PFSK-1 (cell line): ENCODE measurements around the gene USE1.

Source experiments
- FOXP2 ChIP-seq: optimal IDR thresholded peaks from 2 replicates; pipeline ENCODE3; 2011; ENCODE audit warnings: borderline replicate concordance, control low read depth, inconsistent platforms; ENCODE audit not compliant: insufficient read depth; ENCODE audit errors: extremely low read length, extremely low read depth
- POLR2AphosphoS5 ChIP-seq: IDR thresholded peaks from 2 replicates; pipeline ENCODE4 v1.6.1; 2012; ENCODE audit warnings: low read depth, mild to moderate bottlenecking, control low read depth, low read length, moderate library complexity
- SIN3A ChIP-seq: IDR thresholded peaks from 2 replicates; pipeline ENCODE4 v1.6.1; 2012; ENCODE audit warnings: mild to moderate bottlenecking, low read length, moderate library complexity, borderline replicate concordance; ENCODE audit not compliant: insufficient read depth
- TAF1 ChIP-seq: IDR thresholded peaks from 2 replicates; pipeline ENCODE4 v1.6.1; 2012; ENCODE audit warnings: low read length, control low read depth, borderline replicate concordance; ENCODE audit not compliant: insufficient read depth
- TF ChIP-seq, protein P1 (sequence below), 2 experiments: IDR thresholded peaks; 2 replicates each; pipeline versions ENCODE4 v1.6.1 to v1.8.0; 2011 to 2012; ENCODE audit warnings: low read depth in 2 of 2, low read length in 2 of 2, control low read depth in 1 of 2, inconsistent platforms in 1 of 2, mild to moderate bottlenecking in 1 of 2, moderate library complexity in 1 of 2; ENCODE audit not compliant: insufficient read depth in 1 of 2

USE1 gene

GRCh38 chr19:17211547-17212446, 3.4 kb upstream of the USE1 start:
- TF ChIP-seq SIN3A: no peak
- TF ChIP-seq FOXP2: no peak
- TF ChIP-seq, protein P1, sequence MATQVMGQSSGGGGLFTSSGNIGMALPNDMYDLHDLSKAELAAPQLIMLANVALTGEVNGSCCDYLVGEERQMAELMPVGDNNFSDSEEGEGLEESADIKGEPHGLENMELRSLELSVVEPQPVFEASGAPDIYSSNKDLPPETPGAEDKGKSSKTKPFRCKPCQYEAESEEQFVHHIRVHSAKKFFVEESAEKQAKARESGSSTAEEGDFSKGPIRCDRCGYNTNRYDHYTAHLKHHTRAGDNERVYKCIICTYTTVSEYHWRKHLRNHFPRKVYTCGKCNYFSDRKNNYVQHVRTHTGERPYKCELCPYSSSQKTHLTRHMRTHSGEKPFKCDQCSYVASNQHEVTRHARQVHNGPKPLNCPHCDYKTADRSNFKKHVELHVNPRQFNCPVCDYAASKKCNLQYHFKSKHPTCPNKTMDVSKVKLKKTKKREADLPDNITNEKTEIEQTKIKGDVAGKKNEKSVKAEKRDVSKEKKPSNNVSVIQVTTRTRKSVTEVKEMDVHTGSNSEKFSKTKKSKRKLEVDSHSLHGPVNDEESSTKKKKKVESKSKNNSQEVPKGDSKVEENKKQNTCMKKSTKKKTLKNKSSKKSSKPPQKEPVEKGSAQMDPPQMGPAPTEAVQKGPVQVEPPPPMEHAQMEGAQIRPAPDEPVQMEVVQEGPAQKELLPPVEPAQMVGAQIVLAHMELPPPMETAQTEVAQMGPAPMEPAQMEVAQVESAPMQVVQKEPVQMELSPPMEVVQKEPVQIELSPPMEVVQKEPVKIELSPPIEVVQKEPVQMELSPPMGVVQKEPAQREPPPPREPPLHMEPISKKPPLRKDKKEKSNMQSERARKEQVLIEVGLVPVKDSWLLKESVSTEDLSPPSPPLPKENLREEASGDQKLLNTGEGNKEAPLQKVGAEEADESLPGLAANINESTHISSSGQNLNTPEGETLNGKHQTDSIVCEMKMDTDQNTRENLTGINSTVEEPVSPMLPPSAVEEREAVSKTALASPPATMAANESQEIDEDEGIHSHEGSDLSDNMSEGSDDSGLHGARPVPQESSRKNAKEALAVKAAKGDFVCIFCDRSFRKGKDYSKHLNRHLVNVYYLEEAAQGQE (IDR thresholded peaks at IDR 0.05; ENCODE audit: insufficient read depth in 1 of 2, low read depth in 2 of 2, low read length in 2 of 2): no peak
- no peak for TF ChIP-seq TAF1
- no peak for TF ChIP-seq POLR2AphosphoS5

DNA sequence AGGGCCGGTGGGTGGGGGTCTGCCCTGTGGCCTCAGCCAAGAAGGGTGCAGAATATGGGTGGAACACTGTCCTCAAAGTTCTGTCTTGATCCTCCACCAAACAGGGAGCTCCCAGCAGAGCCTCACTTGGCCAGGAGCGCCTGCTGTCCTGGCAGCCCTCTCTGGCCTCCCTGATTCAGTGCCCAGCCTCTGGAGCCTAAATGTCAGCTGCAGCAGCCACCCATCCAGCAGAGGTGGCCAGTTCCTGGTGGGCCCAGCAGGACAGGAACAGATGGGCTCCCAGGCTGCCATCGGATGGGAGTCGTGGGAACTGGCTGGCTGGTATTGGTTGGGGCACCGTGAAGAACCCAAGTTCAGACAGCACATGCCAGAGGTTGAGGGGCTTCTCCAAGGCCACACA, 1.8 kb upstream of the USE1 start:
- no peak for TF ChIP-seq POLR2AphosphoS5
- TF ChIP-seq TAF1: no peak
- TF ChIP-seq, protein P1 (IDR thresholded peaks at IDR 0.05; ENCODE audit: insufficient read depth in 1 of 2, low read depth in 2 of 2, low read length in 2 of 2): no peak
- no peak for TF ChIP-seq FOXP2
- TF ChIP-seq SIN3A: no peak

DNA sequence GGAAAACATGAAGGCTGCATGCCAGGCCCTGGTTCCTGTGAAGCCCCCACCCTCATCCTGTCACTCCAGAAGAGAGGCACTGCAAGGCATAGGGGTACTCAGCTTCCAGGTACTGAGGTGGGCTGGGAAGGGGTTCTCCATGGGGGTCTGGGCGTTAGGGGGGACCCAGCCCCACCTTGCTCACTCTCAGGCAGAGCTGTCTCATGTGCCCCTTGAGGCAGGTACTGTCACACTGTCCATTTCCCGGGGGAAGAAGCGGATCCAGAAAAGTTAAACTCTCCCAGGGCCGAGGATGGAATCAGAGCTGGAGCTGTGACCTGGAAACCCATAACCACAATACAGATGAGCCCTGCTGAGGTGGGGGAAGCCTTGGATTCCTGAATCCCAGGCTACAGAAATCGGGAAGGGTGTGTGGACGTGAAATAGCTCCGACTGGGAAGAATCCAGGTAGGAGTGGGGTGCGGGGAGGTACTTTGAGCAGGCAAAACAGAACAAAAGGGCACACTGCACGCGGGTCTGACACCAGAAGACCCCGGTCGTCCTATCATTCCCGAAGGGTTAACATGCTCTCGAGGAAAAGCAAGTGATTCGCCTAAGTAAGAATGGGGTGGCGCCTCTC, 540 bp upstream of the USE1 start:
- TF ChIP-seq, protein P1 (IDR thresholded peaks at IDR 0.05; ENCODE audit: insufficient read depth in 1 of 2, low read depth in 2 of 2, low read length in 2 of 2): no peak
- TF ChIP-seq SIN3A (no peak), FOXP2 (no peak), POLR2AphosphoS5 (no peak), TAF1 (no peak)

DNA sequence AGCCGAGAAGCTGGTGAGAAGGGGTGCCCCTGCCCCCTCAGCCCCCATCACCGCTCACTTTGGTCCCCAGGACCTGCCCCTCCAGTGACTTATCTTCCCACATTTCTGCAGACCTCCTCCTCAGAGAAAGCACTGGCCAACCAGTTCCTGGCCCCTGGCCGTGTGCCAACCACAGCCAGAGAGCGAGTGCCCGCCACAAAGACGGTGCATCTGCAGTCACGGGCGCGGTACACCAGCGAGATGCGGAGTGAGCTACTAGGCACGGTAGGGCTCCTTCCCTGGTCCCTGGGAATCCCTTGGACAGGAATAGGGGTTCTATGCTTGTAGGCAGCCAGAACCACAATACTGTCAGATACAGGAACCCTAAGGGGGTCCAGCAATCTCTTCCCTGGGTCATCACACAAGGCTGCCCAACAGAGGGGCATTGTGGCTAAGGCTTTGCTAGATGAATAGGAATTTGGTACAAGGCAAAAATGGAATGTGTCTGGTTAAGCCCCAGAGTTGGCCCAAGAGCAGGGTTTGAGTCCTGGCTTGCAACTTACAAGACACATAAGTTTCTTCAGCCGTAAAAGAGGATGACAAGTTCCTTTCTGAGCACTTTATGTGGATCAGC, 1.0 kb downstream of the USE1 start:
- TF ChIP-seq TAF1: no peak
- no peak for TF ChIP-seq SIN3A
- TF ChIP-seq, protein P1 (IDR thresholded peaks at IDR 0.05; ENCODE audit: insufficient read depth in 1 of 2, low read depth in 2 of 2, low read length in 2 of 2): no peak
